MM.1S (cell line): Measurements from ENCODE around the gene TSPAN15.

Experiments
- CTCF ChIP-seq: fragments of 300-600 bp; sonication (generic); IDR thresholded peaks from 2 replicates; pipeline ENCODE4 v1.5.1; 2016; ENCODE audit warnings: antibody characterized with exemption, low read length, mixed read lengths
- EZH2 ChIP-seq: fragments of 300-600 bp; sonication (generic); optimal IDR thresholded peaks from 2 replicates; pipeline ENCODE3; 2017; ENCODE audit warnings: low read depth, mild to moderate bottlenecking, antibody characterized with exemption, low read length, mixed read lengths

DNA sequence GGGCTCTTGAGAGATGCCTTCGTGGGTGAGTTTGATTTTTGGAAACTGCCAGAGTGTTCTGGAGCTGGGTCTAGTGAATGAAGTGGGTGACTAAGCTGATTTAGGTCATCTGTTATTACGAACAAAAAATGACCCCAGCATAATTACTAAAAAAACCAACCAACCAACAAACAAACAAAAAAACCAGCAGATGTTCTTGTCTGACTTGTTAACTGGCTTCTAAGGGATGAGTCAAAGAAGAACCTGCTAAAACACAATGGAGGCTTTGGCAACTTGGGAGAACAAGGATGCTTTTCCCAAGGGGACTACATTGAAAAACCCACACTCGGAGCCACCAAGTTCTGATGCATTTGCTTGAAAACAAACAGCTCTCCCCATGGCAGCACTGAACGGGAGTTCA is 46.0 kb upstream of the TSPAN15 start:
- TF ChIP-seq CTCF (no peak), EZH2 (no peak)
